ENCODE results near the gene GINS3. TPM values are rescaled to one million over a fixed set of nuclear protein-coding genes. Genes with fewer than 3 reads are reported as not detected.

GINS3 gene
- total RNA-seq, 1 donor from 2014 or later, result 22.2 TPM

DNA sequence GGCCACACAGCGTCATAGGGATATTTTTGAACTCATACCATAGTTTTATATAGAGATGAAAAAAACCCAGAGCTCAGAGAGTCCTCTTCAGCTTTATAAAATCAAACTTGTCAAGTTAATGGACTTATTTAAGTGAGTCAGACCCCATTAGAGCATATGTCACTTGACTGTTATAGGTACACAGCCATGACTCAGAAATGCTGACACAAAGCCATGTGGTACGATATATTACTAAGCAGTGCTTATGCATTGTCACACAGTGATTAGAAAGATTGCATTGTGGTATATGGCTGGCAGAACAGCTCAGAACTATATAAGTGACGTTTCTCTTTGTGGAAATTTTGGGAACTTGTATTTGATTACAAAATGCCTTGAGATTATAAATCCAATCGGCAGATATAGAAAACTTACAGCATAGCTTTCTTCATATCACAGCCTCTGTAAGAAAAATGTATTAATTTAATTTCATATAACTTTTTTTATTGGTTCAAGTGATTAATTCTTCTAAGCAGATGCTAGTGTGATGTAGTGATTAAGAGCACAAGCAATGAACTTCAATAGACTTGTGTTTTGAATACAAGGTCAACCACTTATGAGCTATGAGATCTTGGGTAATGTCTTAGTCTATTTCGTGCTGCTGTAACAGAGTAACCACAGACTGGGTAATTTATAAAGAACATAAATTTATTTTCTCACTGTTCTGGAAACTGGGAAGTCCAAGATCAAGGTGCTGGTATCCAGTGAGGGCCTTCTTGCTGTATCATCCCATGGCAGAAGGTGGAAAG, 25.8 kb upstream of the GINS3 start:
- Mint-ChIP-seq H3K27me3 (ENCODE audit: low read depth) (peaks cover 42% of the 10 kb centered on the region), H3K4me3 (no peak overlapping the region), H3K4me1 (no peaks in the 10 kb centered on the region), H3K27ac (ENCODE audit: unreplicated experiment) (no peak overlapping the region), H3K9me3 (no peaks in the 10 kb centered on the region), H3K36me3 (ENCODE audit: low read depth) (no peaks in the 10 kb centered on the region)
- no peak for DNase-seq (ENCODE audit: low read depth, low spot score)
- TF ChIP-seq, protein P1, sequence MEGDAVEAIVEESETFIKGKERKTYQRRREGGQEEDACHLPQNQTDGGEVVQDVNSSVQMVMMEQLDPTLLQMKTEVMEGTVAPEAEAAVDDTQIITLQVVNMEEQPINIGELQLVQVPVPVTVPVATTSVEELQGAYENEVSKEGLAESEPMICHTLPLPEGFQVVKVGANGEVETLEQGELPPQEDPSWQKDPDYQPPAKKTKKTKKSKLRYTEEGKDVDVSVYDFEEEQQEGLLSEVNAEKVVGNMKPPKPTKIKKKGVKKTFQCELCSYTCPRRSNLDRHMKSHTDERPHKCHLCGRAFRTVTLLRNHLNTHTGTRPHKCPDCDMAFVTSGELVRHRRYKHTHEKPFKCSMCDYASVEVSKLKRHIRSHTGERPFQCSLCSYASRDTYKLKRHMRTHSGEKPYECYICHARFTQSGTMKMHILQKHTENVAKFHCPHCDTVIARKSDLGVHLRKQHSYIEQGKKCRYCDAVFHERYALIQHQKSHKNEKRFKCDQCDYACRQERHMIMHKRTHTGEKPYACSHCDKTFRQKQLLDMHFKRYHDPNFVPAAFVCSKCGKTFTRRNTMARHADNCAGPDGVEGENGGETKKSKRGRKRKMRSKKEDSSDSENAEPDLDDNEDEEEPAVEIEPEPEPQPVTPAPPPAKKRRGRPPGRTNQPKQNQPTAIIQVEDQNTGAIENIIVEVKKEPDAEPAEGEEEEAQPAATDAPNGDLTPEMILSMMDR (conservative IDR thresholded peaks at IDR 0.05), result no peak

DNA sequence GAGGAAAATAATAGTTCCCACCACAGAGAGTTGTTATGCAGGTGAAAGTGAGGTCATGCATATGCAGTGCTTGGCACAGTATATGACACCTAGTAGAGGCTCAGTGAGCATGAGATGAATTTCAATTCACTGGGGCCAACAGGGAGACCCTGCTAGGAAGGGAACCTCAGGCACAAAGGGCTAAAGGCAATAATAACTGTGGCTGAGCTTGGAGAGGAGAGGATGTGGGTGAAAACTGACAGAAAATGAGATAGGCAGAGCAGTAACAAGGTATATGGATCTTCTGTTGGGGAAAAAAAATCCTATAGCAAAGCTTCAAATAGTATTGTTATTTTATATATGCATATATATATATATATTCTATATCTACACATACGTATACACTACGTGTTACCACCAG, 25.0 kb upstream of the GINS3 start:
- peaks cover 50% of the 10 kb centered on the region for H3K27me3 Mint-ChIP-seq (ENCODE audit: low read depth)
- no peaks in the 10 kb centered on the region for H3K36me3 Mint-ChIP-seq (ENCODE audit: low read depth)

DNA sequence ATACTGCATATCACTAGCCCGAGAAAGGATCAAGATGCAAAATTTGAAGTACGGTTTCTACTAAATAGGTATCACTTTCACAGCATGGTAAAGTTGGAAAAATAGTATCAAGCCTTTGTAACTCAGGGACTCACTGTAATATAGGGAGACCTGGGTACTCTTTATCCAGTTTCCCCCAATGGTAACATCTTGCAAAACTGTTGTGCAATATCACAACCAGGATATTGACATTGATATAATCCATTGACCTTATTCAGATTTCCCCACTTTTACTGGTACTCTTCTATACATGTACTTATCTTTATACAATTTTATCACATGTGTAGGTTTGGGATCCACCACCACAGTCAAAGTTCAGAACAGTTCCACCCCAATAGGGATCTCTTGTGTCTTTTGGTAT, 20.4 kb upstream of the GINS3 start:
- Mint-ChIP-seq H3K9me3 (peaks cover 4% of the 10 kb centered on the region), H3K36me3 (ENCODE audit: low read depth) (no peaks in the 10 kb centered on the region), H3K27me3 (ENCODE audit: low read depth) (peaks cover 61% of the 10 kb centered on the region), H3K27ac (ENCODE audit: unreplicated experiment) (no peak overlapping the region), H3K4me1 (no peaks in the 10 kb centered on the region), H3K4me3 (no peak overlapping the region)
- TF ChIP-seq, protein P1 (conservative IDR thresholded peaks at IDR 0.05), result no peak
- no peak for DNase-seq (ENCODE audit: low read depth, low spot score)

More for the DNA sequence above, 25.0 kb upstream of the GINS3 start:
- Mint-ChIP-seq H3K9me3 (peaks cover 4% of the 10 kb centered on the region), H3K4me3 (no peak overlapping the region), H3K27ac (ENCODE audit: unreplicated experiment) (no peak overlapping the region), H3K4me1 (no peaks in the 10 kb centered on the region)
- DNase-seq (ENCODE audit: low read depth, low spot score), result no peak
- TF ChIP-seq, protein P1 (conservative IDR thresholded peaks at IDR 0.05), result no peak

DNA sequence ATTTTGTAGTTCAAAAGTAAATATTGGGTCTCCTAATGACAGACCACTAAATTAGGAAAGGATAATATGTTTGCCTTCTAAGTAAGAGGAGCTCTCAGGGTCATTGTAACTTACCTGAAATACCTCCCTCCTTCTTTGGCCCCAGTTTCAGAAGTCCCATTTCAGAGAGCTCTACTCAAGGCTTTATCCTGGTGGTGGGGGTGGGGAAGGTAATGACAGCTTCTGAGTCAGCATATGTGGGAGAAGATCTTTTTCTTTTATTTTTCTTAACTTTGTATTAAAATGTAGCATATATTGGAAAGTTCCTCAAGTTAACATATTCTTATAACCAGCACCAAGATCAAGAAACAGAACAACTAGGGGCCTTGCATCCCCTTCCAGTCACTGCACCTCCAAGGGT, 16.9 kb upstream of the GINS3 start:
- Mint-ChIP-seq H3K27ac (ENCODE audit: unreplicated experiment) (no peak overlapping the region), H3K36me3 (ENCODE audit: low read depth) (no peaks in the 10 kb centered on the region)
- TF ChIP-seq, protein P1 (conservative IDR thresholded peaks at IDR 0.05), result no peak

DNA sequence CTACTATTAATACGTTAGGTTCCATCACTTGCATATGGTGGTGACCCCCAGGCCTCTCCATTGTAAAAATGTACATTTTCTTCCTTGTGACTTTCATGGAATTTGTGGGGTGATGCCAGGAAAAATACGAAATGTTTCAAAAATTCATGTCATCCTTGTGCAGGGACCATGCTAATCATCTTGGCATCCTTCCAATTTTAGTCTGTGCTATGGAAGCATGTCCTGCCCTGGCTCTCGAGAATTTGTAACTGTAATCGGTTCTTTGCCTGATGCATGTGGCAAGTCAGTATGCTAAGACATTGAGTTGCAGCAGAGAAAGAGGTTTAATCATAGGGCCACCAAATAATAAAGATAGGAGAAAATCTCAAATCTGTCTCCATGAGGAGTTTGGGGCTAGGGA, 14.3 kb upstream of the GINS3 start:
- no peaks in the 10 kb centered on the region for H3K36me3 Mint-ChIP-seq (ENCODE audit: low read depth)
- no peak for DNase-seq (ENCODE audit: low read depth, low spot score)
- no peak overlapping the region for H3K27ac Mint-ChIP-seq (ENCODE audit: unreplicated experiment)
- H3K27me3 Mint-ChIP-seq (ENCODE audit: low read depth), result peaks cover 54% of the 10 kb centered on the region
- no peaks in the 10 kb centered on the region for H3K4me1 Mint-ChIP-seq
- H3K4me3 Mint-ChIP-seq, result no peak overlapping the region
- TF ChIP-seq, protein P1 (conservative IDR thresholded peaks at IDR 0.05), result no peak
- no peaks in the 10 kb centered on the region for H3K9me3 Mint-ChIP-seq

More for the DNA sequence above, 16.9 kb upstream of the GINS3 start:
- Mint-ChIP-seq H3K9me3 (peaks cover 4% of the 10 kb centered on the region), H3K4me3 (no peak overlapping the region), H3K4me1 (no peaks in the 10 kb centered on the region), H3K27me3 (ENCODE audit: low read depth) (peaks cover 51% of the 10 kb centered on the region)
- no peak for DNase-seq (ENCODE audit: low read depth, low spot score)
